ENCODE measurements around the gene PIGU. TPM values are rescaled to one million over a fixed set of nuclear protein-coding genes. Genes with fewer than 3 reads are reported as not detected.
A peak's percentile ranks its signal among the peaks of the same experiment; 100 is the strongest.

Gene PIGU
- total and polyA plus RNA-seq, 2 of the 13 experiments (the other 11 are each of a cell fraction or from before 2014, with no cell fraction given), result 45.5 to 231 TPM

DNA sequence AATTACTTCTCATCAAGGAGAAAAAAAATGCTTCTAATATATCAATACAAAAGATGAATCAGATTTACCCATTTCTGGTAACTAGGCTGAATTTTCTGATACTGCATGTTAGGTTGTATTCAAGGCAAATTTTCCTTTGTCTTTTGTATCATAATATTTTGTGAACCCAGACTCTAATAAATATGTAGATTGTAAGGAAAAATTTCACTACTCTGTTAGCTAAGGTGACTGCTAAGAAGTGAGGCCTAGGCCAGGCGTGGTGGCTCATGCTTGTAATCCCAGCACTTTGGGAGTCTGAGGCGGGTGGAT, 40.0 kb upstream of the PIGU start:
- POLR2A ChIA-PET, result interaction anchor here (2.0 to 16.2 kb wide), 2 partner anchors 12 to 40 kb away, joined by 9 to 168 read pairs; partner anchors contain the start of genes PIGU and TP53INP2
- Histone ChIP-seq H2AFZ (ENCODE audit: low read length) (no peak overlapping the region), H4K20me1 (ENCODE audit: insufficient read depth, low read length) (no peaks in the 10 kb centered on the region), H3K27ac (ENCODE audit: extremely low read length, insufficient read depth, low read length) (peak overlapping the region; percentile 71), H3K4me3 (replicated peaks in 1 of 3; ENCODE audit: insufficient read depth in 1 of 3, low read depth in 2 of 3, low read length in 3 of 3) (no peak overlapping the region; a peak in 1 of 6 replicates), H3K9ac (ENCODE audit: insufficient read depth, low read depth, low read length) (no peak overlapping the region), H3K4me1 (ENCODE audit: insufficient read depth, low read length) (peaks cover 77% of the 10 kb centered on the region), H3K36me3 (replicated peaks in 1 of 2; ENCODE audit: control insufficient read depth in 1 of 2, insufficient read depth in 2 of 2, low read length in 2 of 2) (peaks cover 3 to 21% of the 10 kb centered on the region in 2 experiments; a peak in 4 of 5 replicates), H3K27me3 (ENCODE audit: control insufficient read depth in 1 of 2, insufficient read depth in 2 of 2, low read length in 2 of 2) (no peaks in the 10 kb centered on the region), H3K79me2 (ENCODE audit: insufficient read depth, low read length) (no peaks in the 10 kb centered on the region), H3K9me3 (ENCODE audit: low read length) (no peaks in the 10 kb centered on the region), H3K4me2 (ENCODE audit: low read depth, low read length) (0 out of 2 replicates have a peak overlapping the region, but pooled peaks have one; percentile 22)
- ATAC-seq, result no peak
- 69% methylated on average over 2 of the region's 2 CpGs for WGBS (ENCODE audit: low lambda C conversion rate)
- DNase-seq (ENCODE audit: low spot score), result no peak
- FAIRE-seq, result no peak
- in situ Hi-C loops (cut with HindIII; ENCODE audit: extremely low pct_ligation_motif_present, low pct_unique_long_range_greater_than_20kb) (no loop called here), intact Hi-C loops (cut with micrococcal nuclease; ENCODE audit: unreplicated experiment) (no loop called here)
- BruUV-seq (replicated peaks), result no TSS peak
- CTCF ChIA-PET (ENCODE audit: low intra/inter-chr PET ratio, low total read pairs), result no interaction called here
- TF ChIP-seq NFE2 (CRISPR knock-in tag; IDR thresholded peaks at IDR 0.05) (no peak), ZC3H13 (CRISPR knock-in tag; IDR thresholded peaks at IDR 0.05) (no peak), ZNF318 (CRISPR knock-in tag; IDR thresholded peaks at IDR 0.05) (0 out of 2 replicates have a peak, but pooled peaks have one; percentile 24), MEIS1 (CRISPR knock-in tag; IDR thresholded peaks at IDR 0.05; ENCODE audit: borderline replicate concordance) (0 out of 2 replicates have a peak, but pooled peaks have one; percentile 34), ISX (CRISPR knock-in tag; conservative IDR thresholded peaks at IDR 0.05) (0 out of 2 replicates have a peak, but pooled peaks have one; percentile 72), SMYD3 (CRISPR knock-in tag; IDR thresholded peaks at IDR 0.05) (0 out of 2 replicates have a peak, but pooled peaks have one; percentile 78), ZNF598 (CRISPR knock-in tag; IDR thresholded peaks at IDR 0.05; ENCODE audit: borderline replicate concordance) (no peak), KAT8 (CRISPR knock-in tag; IDR thresholded peaks at IDR 0.05) (peak; percentile 24; the same call in 1 of the 2 replicates)
- TF ChIP-seq, protein P1, sequence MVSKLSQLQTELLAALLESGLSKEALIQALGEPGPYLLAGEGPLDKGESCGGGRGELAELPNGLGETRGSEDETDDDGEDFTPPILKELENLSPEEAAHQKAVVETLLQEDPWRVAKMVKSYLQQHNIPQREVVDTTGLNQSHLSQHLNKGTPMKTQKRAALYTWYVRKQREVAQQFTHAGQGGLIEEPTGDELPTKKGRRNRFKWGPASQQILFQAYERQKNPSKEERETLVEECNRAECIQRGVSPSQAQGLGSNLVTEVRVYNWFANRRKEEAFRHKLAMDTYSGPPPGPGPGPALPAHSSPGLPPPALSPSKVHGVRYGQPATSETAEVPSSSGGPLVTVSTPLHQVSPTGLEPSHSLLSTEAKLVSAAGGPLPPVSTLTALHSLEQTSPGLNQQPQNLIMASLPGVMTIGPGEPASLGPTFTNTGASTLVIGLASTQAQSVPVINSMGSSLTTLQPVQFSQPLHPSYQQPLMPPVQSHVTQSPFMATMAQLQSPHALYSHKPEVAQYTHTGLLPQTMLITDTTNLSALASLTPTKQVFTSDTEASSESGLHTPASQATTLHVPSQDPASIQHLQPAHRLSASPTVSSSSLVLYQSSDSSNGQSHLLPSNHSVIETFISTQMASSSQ (IDR thresholded peaks at IDR 0.05; ENCODE audit: low read depth), result no peak
- TF ChIP-seq, protein P1 (CRISPR knock-in tag; IDR thresholded peaks at IDR 0.05; ENCODE audit: borderline replicate concordance), result peak; percentile 16; the same call in 1 of the 2 replicates
